ENCODE results near the gene GALNT17.
A peak's percentile ranks its signal among the peaks of the same experiment; 100 is the strongest.

The GALNT17 gene

DNA sequence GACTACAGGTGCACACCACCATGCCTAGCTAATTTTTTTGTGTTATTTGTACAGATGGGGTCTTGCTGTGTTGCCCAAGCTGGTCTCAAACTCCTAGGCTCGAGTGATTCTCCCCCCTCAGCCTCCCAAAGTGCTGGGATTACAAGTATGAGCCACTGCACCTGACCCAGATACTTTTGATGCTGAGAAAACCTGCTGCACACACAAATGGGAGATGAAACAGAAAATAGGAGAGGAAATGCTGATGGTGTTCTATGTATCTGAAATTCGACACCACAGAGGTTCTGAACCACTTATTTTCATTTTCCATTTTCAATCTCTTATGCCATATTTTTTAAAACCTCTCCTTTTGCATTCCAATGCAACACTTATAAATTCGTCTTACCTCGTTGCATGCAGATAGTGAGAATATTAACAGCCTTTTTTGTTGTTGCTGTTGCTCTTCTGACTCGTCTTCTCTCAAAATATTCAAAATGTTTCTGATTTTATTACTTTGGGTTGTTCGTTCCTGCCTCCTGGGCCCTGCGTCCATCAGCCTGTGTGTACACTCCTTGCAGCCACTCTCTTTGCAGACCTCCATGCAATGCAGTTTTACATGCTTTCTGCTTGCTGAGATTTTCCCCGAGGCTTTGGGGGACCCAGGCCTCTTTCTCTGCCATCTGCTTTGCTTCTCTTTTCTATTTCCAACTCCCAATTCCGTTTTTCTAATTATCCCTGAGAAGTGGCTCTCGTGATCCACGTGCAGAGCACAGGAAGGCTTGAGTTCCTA lies 556.1 kb downstream of the GALNT17 start:
- Histone ChIP-seq H3K9me3 (no peaks in the 10 kb centered on the region), H3K4me1 (no peaks in the 10 kb centered on the region), H3K4me3 (no peak overlapping the region), H3K9ac (no peak overlapping the region), H3K27me3 (no peaks in the 10 kb centered on the region), H3K27ac (no peak overlapping the region), H3K4me2 (no peak overlapping the region), H4K20me1 (no peaks in the 10 kb centered on the region), H3K36me3 (no peaks in the 10 kb centered on the region)
- no peak for TF ChIP-seq Cebpa-rat (IDR thresholded peaks at IDR 0.05)

DNA sequence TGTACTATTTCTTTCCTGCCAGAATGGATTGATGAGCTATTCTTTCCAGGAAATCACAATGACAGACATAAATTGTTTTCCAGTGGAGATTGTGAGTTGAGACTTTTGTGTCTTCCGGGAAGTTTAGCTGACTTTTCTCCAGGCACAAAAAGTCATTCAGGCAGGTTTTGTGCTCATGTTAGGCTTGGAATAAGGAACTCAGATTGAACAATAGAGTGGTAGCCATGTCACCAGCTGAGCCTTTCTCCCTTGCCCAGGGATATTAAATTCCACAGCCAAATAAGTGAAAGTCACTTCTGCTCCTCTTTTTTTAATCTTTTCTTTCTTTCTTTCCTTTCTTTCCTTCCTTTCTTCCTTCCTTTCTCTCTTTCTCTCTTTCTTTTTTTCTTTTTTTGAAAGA lies 559.6 kb downstream of the GALNT17 start:
- Histone ChIP-seq H3K4me3 (no peak overlapping the region), H4K20me1 (no peaks in the 10 kb centered on the region), H3K4me2 (no peak overlapping the region), H3K9me3 (no peaks in the 10 kb centered on the region), H3K4me1 (no peaks in the 10 kb centered on the region), H3K27ac (no peak overlapping the region), H3K27me3 (no peaks in the 10 kb centered on the region), H3K9ac (no peak overlapping the region), H3K36me3 (no peaks in the 10 kb centered on the region)
- TF ChIP-seq Cebpa-rat (IDR thresholded peaks at IDR 0.05): no peak

DNA sequence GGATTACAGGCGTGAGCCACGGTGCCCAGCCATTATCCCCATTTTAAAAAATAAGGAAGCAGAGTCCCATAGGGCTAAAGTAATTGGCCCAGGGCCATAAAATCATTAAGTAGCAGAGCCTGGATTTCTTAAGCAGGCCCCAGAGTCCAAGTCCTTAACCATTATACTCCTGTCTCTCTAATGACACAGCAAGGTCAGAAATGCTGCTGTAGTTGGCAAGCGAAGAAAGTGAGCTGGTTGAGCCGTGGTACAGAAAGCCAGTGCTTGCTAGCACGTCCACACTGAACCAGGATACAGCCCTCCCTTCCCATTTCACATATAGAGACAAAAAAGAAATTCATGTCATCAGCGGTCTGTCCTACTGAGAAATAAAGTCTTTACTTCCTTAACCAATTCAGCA lies 562.7 kb downstream of the GALNT17 start:
- Histone ChIP-seq H3K27me3 (no peaks in the 10 kb centered on the region), H3K4me1 (no peaks in the 10 kb centered on the region), H3K4me3 (no peak overlapping the region), H3K9ac (no peak overlapping the region), H3K9me3 (no peaks in the 10 kb centered on the region), H4K20me1 (no peaks in the 10 kb centered on the region), H3K36me3 (no peaks in the 10 kb centered on the region), H3K27ac (no peak overlapping the region), H3K4me2 (no peak overlapping the region)
- no peak for TF ChIP-seq Cebpa-rat (IDR thresholded peaks at IDR 0.05)

- Histone ChIP-seq H3K36me3 (no peaks in the 10 kb centered on the region), H3K27me3 (no peaks in the 10 kb centered on the region), H3K4me1 (no peaks in the 10 kb centered on the region), H3K4me3 (no peak overlapping the region), H3K9me3 (no peaks in the 10 kb centered on the region), H4K20me1 (no peaks in the 10 kb centered on the region), H3K27ac (no peak overlapping the region), H3K9ac (no peak overlapping the region), H3K4me2 (no peak overlapping the region)
- no peak for TF ChIP-seq Cebpa-rat (IDR thresholded peaks at IDR 0.05)
These were observed 563.2 kb downstream of the GALNT17 start for GRCh38 chr7:71695186-71695585.

- Histone ChIP-seq H3K27me3 (no peaks in the 10 kb centered on the region), H3K9me3 (no peaks in the 10 kb centered on the region), H3K27ac (no peak overlapping the region), H4K20me1 (no peaks in the 10 kb centered on the region), H3K4me3 (no peak overlapping the region), H3K4me2 (no peak overlapping the region), H3K4me1 (no peaks in the 10 kb centered on the region), H3K9ac (no peak overlapping the region), H3K36me3 (no peaks in the 10 kb centered on the region)
- no peak for TF ChIP-seq Cebpa-rat (IDR thresholded peaks at IDR 0.05)
These were observed 564.6 kb downstream of the GALNT17 start for GRCh38 chr7:71696511-71696910.

- Histone ChIP-seq H3K27me3 (no peaks in the 10 kb centered on the region), H3K9me3 (no peaks in the 10 kb centered on the region), H4K20me1 (no peaks in the 10 kb centered on the region), H3K4me3 (no peak overlapping the region), H3K9ac (no peak overlapping the region), H3K27ac (no peak overlapping the region), H3K4me1 (no peaks in the 10 kb centered on the region), H3K36me3 (no peaks in the 10 kb centered on the region), H3K4me2 (no peak overlapping the region)
- TF ChIP-seq Cebpa-rat (IDR thresholded peaks at IDR 0.05): no peak
These were observed 565.5 kb downstream of the GALNT17 start for GRCh38 chr7:71697400-71697799.

GRCh38 chr7:71705217-71705616 lies 573.3 kb downstream of the GALNT17 start:
- TF ChIP-seq Cebpa-rat (IDR thresholded peaks at IDR 0.05): no peak
- no peak overlapping the region for H3K27ac ChIP-seq
- no peak overlapping the region for H3K4me2 ChIP-seq
- H3K9ac ChIP-seq: no peak overlapping the region
- H3K4me1 ChIP-seq: 0 out of 2 replicates have a peak, but pooled peaks cover 5% of the 10 kb centered on the region
- no peak overlapping the region for H3K4me3 ChIP-seq
- H4K20me1 ChIP-seq: no peaks in the 10 kb centered on the region
- no peaks in the 10 kb centered on the region for H3K36me3 ChIP-seq
- H3K27me3 ChIP-seq: no peaks in the 10 kb centered on the region
- H3K9me3 ChIP-seq: no peaks in the 10 kb centered on the region

DNA sequence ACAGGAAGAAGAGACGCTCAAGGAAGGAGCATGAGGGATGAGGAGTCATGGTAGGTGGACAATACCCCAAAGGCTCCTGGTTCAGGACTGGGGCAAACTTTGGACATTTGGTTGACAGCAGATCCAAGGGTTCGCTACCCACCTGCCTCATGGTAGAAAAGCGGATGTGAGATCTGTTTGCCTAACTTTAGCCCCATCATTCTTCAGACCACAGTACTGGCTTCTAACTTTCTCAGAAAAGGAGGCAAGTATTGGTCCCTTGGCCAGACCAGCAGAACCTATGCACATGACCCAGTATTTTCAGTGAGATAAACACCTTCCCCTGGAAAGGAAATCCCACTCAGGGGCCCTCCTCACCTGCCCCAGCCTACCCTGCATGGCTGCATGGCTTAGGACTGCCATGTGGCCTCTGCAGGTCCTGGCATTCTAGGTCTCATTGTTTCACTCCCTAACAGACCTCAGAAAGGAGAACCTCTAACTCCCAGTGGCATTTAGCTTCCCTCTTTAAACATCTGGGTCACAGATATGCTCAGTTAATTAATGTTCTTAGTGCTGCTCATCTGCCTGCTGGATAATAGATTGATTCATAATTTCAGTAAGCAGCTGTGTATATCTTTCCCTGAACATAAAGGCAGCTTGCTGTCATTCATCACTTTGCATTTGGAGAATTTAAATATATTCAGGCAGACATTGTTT lies 574.1 kb downstream of the GALNT17 start:
- Histone ChIP-seq H3K9ac (no peak overlapping the region), H4K20me1 (no peaks in the 10 kb centered on the region), H3K4me1 (0 out of 2 replicates have a peak, but pooled peaks cover 5% of the 10 kb centered on the region), H3K36me3 (no peaks in the 10 kb centered on the region), H3K4me3 (no peak overlapping the region), H3K27me3 (no peaks in the 10 kb centered on the region), H3K27ac (no peak overlapping the region), H3K9me3 (no peaks in the 10 kb centered on the region), H3K4me2 (peak overlapping the region; percentile 12; the same call in 1 of the 2 replicates)
- no peak for TF ChIP-seq Cebpa-rat (IDR thresholded peaks at IDR 0.05)

DNA sequence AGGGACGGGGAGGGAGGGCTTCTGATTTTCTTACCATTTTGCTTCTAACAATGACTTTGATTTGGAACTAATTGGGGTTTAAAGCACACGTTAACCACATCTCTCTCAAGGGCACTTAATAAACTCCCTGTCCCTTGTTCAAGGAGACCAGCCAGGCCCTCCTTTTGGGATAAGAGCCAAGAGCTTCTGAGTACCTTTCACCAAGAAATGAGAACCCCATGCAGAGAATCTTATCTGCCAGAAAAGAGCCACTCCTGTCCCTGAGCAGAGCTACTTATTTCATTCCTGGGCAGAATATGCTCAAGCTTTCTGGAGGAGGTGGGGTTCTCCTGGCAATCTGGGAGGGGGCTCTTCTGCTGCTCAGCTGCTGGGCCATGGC lies 574.6 kb downstream of the GALNT17 start:
- H3K9ac ChIP-seq: no peak overlapping the region
- H3K4me1 ChIP-seq: 0 out of 2 replicates have a peak, but pooled peaks cover 5% of the 10 kb centered on the region
- no peaks in the 10 kb centered on the region for H3K36me3 ChIP-seq
- no peak overlapping the region for H3K27ac ChIP-seq
- no peak overlapping the region for H3K4me3 ChIP-seq
- no peaks in the 10 kb centered on the region for H4K20me1 ChIP-seq
- no peak overlapping the region for H3K4me2 ChIP-seq
- H3K27me3 ChIP-seq: no peaks in the 10 kb centered on the region
- no peaks in the 10 kb centered on the region for H3K9me3 ChIP-seq
- TF ChIP-seq Cebpa-rat (IDR thresholded peaks at IDR 0.05): no peak

- Histone ChIP-seq H3K9me3 (no peaks in the 10 kb centered on the region), H3K36me3 (no peaks in the 10 kb centered on the region), H3K4me2 (no peak overlapping the region), H4K20me1 (no peaks in the 10 kb centered on the region), H3K27ac (no peak overlapping the region), H3K4me1 (0 out of 2 replicates have a peak, but pooled peaks cover 5% of the 10 kb centered on the region), H3K27me3 (no peaks in the 10 kb centered on the region), H3K4me3 (no peak overlapping the region), H3K9ac (no peak overlapping the region)
- no peak for TF ChIP-seq Cebpa-rat (IDR thresholded peaks at IDR 0.05)
These were observed 575.1 kb downstream of the GALNT17 start for GRCh38 chr7:71707041-71707440.
